Endodermal cell (in vitro differentiated cells): ENCODE results near the gene PEAK3. TPM values are rescaled to one million over a fixed set of nuclear protein-coding genes. Genes with fewer than 3 reads are reported as not detected.

Source experiments
- DNase-seq: peaks from one replicate; pipeline ENCODE4 v3.0.0-alpha.2; 2017
- H3K27ac ChIP-seq: 2 replicates; pipeline ENCODE4 v1.5.1; 2013; ENCODE audit warnings: mild to moderate bottlenecking, low read depth, low read length, moderate library complexity
- H3K27me3 ChIP-seq: 2 replicates; pipeline ENCODE4 v1.6.1; 2013; ENCODE audit warnings: mild to moderate bottlenecking, low read length, moderate library complexity; ENCODE audit not compliant: insufficient read depth, control insufficient read depth, poor library complexity, severe bottlenecking
- H3K36me3 ChIP-seq: 2 replicates; pipeline ENCODE4 v1.7.0; 2013; ENCODE audit warnings: mild to moderate bottlenecking, low read length, moderate library complexity; ENCODE audit not compliant: control insufficient read depth, insufficient read depth
- H3K4me1 ChIP-seq: one replicate; pipeline ENCODE4 v1.7.0; 2013; ENCODE audit warnings: low read length; ENCODE audit not compliant: control insufficient read depth, insufficient read depth
- H3K4me3 ChIP-seq: 2 replicates; pipeline ENCODE4 v1.5.1; 2013; ENCODE audit warnings: mild to moderate bottlenecking, low read length, moderate library complexity
- H3K9ac ChIP-seq: 2 replicates; pipeline ENCODE4 v1.6.1; 2013; ENCODE audit warnings: mild to moderate bottlenecking, low read length, moderate library complexity; ENCODE audit not compliant: poor library complexity, severe bottlenecking; ENCODE audit errors: extremely low read depth
- H3K9me3 ChIP-seq: 2 replicates; pipeline ENCODE4 v1.6.1; 2013; ENCODE audit warnings: mild to moderate bottlenecking, low read length, moderate library complexity; ENCODE audit not compliant: control insufficient read depth
- H3K27ac Mint-ChIP-seq: 2 replicates; pipeline ENCODE4 v1.8.0; 2020; ENCODE audit warnings: mixed read lengths
- H3K27me3 Mint-ChIP-seq: 2 replicates; pipeline ENCODE4 v1.8.0; 2021; ENCODE audit warnings: mild to moderate bottlenecking, mixed read lengths; ENCODE audit not compliant: insufficient read depth
- H3K36me3 Mint-ChIP-seq: 2 replicates; pipeline ENCODE4 v1.8.0; 2020; ENCODE audit warnings: low read depth, mixed read lengths
- H3K4me1 Mint-ChIP-seq: 2 replicates; pipeline ENCODE4 v1.8.0; 2020; ENCODE audit warnings: mixed read lengths
- H3K4me3 Mint-ChIP-seq: 2 replicates; pipeline ENCODE4 v1.8.0; 2020; ENCODE audit warnings: mild to moderate bottlenecking, moderate library complexity, mixed read lengths
- H3K9me3 Mint-ChIP-seq: 2 replicates; pipeline ENCODE4 v1.8.0; 2020; ENCODE audit warnings: mild to moderate bottlenecking, mixed read lengths
- CTCF ChIP-seq: fragments of 200-600 bp; sonication (generic); conservative IDR thresholded peaks from 2 replicates; pipeline ENCODE4 v1.5.0; 2021; ENCODE audit warnings: antibody characterized with exemption, mild to moderate bottlenecking
- WGBS, 2 experiments: methylation state at CpG; one replicate each; pipeline versions ENCODE4 v1.1.5 to v1.1.7; 2013; ENCODE audit warnings: missing lambda C conversion rate in 2 of 2, mixed read lengths in 1 of 2; ENCODE audit not compliant: insufficient coverage in 1 of 2, insufficient read length in 1 of 2; 5-methylcytosine and 5-hydroxymethylcytosine counted together
- total RNA-seq, 2 donors: library from RNA; stranded (reverse); fragmentation: NEBNext Ultra II Directional in 1 of 2; extraction: Animal tissue kit (Norgen Biotek cat#: 25700) in 1 of 2; gene quantifications; 2 replicates in 1 of 2; 3 replicates in 1 of 2; pipeline ENCODE4 v1.2.1, GENCODE V29; 2021

Gene PEAK3
- total RNA-seq, 2 donors from 2014 or later = not detected

- no peaks in the 10 kb centered on the region for H3K9me3 ChIP-seq
- TF ChIP-seq CTCF = no peak
- Mint-ChIP-seq H3K27me3 (no peaks in the 10 kb centered on the region), H3K36me3 (peaks cover 11% of the 10 kb centered on the region), H3K4me1 (peaks cover 35% of the 10 kb centered on the region), H3K27ac (peak overlapping the region; percentile 47), H3K4me3 (peak overlapping the region; percentile 92), H3K9me3 (no peaks in the 10 kb centered on the region)
- H3K27me3 ChIP-seq = no peaks in the 10 kb centered on the region
- H3K9ac ChIP-seq = peak overlapping the region; percentile 72
- whole genome bisulfite sequencing, 2 experiments = 53 to 61% methylated on average over 6 to 13 of the region's 13 CpGs
- no peak for DNase-seq
- peak overlapping the region; percentile 84 for H3K27ac ChIP-seq
- H3K4me1 ChIP-seq = peaks cover 7% of the 10 kb centered on the region
- H3K4me3 ChIP-seq = peak overlapping the region; percentile 81
- H3K36me3 ChIP-seq = peaks cover 5% of the 10 kb centered on the region
These were observed 47.5 kb upstream of the PEAK3 start for GRCh38 chr19:2329501-2329916.

GRCh38 chr19:2329149-2329478, 47.1 kb upstream of the PEAK3 start:
- DNase-seq = no peak
- H3K4me3 Mint-ChIP-seq = peak overlapping the region; percentile 92
- H3K4me1 Mint-ChIP-seq = peaks cover 35% of the 10 kb centered on the region
- no peak for TF ChIP-seq CTCF
- Histone ChIP-seq H3K27me3 (no peaks in the 10 kb centered on the region), H3K9me3 (no peaks in the 10 kb centered on the region), H3K36me3 (peaks cover 7% of the 10 kb centered on the region), H3K4me1 (peaks cover 7% of the 10 kb centered on the region), H3K9ac (peak overlapping the region; percentile 72), H3K4me3 (peak overlapping the region; percentile 81), H3K27ac (peak overlapping the region; percentile 84)
- peak overlapping the region; percentile 47 for H3K27ac Mint-ChIP-seq
- WGBS, 2 experiments = 10 to 11% methylated on average over 2 to 16 of the region's 16 CpGs
- no peaks in the 10 kb centered on the region for H3K9me3 Mint-ChIP-seq
- H3K36me3 Mint-ChIP-seq = peaks cover 15% of the 10 kb centered on the region
- no peaks in the 10 kb centered on the region for H3K27me3 Mint-ChIP-seq

- peak; percentile 93 for DNase-seq
- H3K36me3 ChIP-seq = peaks cover 8% of the 10 kb centered on the region
- peak within 1 kb of the TSS; percentile 81 for H3K4me3 ChIP-seq
- H3K4me1 Mint-ChIP-seq = peaks cover 35% of the 10 kb centered on the region
- H3K9me3 Mint-ChIP-seq = no peaks in the 10 kb centered on the region
- H3K27me3 ChIP-seq = no peaks in the 10 kb centered on the region
- H3K4me3 Mint-ChIP-seq = peak within 1 kb of the TSS; percentile 92
- H3K9ac ChIP-seq = peak within 1 kb of the TSS; percentile 72
- H3K9me3 ChIP-seq = no peaks in the 10 kb centered on the region
- peaks cover 7% of the 10 kb centered on the region for H3K4me1 ChIP-seq
- TF ChIP-seq CTCF = no peak
- WGBS, 2 experiments = 0% methylated on average over 62 to 89 of the region's 89 CpGs
- peaks cover 17% of the 10 kb centered on the region for H3K36me3 Mint-ChIP-seq
- no peaks in the 10 kb centered on the region for H3K27me3 Mint-ChIP-seq
- H3K27ac Mint-ChIP-seq = peak within 1 kb of the TSS; percentile 98
- H3K27ac ChIP-seq = peak within 1 kb of the TSS; percentile 94
These were observed 46.6 kb upstream of the PEAK3 start, which contains the start of the genes LSM7 and SPPL2B for GRCh38 chr19:2328401-2329148. Gene LSM7 (minus strand): TSS chr19:2328586. CDS start chr19:2328566, 20 bp downstream. Gene SPPL2B (plus strand): TSS chr19:2328684. CDS start chr19:2328710, 26 bp downstream.
